HG03457 (cell line): ENCODE results near the gene PRKG1.
A peak's percentile ranks its signal among the peaks of the same experiment; 100 is the strongest.

Experiments used
- ATAC-seq: cut with Tn5 transposase; IDR thresholded peaks from one replicate; pipeline ENCODE4 v1.9.1; 2021; ENCODE audit warnings: moderate number of reproducible peaks; ENCODE audit not compliant: unreplicated experiment

PRKG1 gene

DNA sequence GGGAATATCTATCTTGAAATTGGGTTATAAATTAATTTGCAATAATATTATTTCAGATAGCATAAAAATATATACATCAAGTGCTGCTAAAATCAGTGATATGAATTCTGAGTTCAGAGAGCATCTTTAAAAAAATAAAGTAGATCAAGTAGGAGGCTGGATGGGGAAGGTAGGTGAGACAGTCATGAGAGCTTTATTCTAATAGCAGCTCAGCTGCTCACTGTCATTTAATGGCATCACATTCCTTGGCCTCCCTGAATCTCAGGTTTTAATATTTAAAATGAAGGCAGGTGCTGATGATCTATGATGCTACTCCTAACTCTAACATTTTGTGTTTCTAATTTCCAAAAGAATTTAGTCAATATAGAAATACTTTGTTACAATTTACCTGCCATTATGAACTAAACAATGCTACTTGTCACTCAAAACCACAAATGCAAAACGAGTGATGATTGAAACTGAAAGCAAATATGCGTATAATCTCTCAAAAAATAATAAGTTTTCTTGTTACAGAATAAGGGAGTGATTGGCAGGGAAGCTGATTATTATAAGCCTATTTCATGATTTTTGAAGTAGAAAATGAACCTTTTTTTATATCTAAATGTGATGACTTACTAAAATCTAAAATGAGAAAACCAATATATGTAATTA lies 772.7 kb downstream of the PRKG1 start:
- ATAC-seq: no peak

DNA sequence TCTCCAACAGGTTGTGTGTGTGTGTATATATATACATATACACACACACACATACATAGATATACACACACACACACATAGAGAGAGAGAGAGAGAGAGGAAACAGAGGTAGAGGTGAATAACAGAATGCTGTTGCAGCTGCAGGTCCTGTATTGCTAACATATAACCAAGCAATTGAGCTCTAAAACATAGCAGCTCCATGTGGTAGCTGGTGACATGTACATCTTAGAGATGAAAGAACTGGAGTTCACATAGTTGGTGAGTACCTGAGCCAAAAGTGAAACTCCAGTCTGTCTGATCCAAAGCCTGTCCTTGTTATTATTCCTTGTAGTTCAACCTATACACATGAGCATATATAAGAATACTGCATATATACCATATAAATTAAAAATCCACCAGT lies 778.0 kb downstream of the PRKG1 start:
- ATAC-seq: no peak

DNA sequence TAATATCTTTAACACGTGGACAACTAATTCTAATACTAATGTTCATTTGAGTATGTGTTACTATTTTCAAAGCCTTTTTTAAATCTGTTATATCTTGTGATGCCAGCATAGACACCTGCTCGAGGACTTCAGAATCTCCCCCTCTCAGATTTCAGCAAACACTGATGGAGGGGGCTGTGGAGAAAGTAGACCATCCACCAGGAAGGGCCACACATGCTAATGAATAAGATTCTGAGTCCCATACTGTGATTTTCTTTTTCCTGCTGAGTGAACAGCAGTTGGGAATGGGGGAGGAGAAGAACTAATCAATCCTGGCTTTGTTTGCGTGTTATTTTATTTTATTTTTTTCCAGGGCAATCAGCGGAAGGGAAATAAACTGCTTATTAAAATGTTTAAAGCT lies 783.0 kb downstream of the PRKG1 start:
- ATAC-seq: no peak

DNA sequence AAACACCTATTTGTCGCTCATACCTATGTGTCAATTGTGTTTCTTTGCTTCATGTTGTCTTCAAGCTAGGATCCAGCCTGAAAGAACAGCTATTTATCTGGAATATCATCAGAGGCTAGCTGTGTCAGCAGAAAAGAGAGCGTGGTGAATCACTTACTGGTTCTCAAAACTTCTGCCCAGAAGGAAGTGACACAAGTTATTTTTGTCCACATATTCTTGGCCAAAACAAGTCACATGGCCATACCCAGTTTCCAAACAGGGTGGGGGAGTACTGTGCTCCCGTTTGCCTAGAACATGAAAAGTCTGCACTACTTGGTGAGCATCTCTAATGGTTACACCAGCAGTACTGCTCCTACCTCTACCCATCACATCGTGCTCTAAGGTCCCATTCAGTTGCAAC lies 786.0 kb downstream of the PRKG1 start:
- ATAC-seq: no peak

DNA sequence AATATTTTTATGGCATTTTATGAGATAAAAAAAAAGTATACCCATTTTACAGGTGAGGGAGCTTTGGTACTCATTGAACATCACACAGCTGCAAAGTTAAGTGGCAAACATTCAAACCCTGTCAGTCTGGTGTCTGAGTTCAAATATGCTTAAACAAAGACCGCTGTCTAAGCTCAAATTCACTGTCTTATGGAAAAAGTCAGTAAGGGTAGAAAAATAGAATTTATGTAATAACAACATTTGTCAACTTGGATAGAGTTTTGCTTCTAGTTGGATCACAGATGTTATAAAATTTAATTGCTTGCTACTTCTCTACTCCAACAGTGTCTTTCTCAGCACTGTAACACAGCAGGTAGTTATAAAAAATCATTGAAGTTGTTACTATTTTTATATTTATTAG lies 786.8 kb downstream of the PRKG1 start:
- ATAC-seq: no peak

DNA sequence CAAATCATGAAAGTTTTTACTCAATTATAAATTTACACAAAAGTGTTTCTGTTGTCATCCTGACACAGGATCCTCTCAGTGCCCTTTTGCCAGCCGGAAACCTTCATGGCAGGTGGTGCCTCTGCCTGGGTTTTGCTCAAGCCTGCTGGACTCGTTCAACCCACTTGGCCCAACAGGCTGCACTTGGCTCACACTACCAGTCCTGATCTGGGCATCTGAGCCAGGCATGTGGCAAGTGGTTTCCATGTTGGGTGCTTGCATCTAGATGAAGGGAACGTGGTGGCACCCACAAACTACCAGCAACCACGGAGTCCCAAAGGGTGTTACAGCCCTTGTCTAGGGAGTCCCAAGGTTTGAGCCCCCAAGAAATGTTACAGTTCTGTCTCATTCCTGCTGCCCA lies 787.4 kb downstream of the PRKG1 start:
- no peak for ATAC-seq

DNA sequence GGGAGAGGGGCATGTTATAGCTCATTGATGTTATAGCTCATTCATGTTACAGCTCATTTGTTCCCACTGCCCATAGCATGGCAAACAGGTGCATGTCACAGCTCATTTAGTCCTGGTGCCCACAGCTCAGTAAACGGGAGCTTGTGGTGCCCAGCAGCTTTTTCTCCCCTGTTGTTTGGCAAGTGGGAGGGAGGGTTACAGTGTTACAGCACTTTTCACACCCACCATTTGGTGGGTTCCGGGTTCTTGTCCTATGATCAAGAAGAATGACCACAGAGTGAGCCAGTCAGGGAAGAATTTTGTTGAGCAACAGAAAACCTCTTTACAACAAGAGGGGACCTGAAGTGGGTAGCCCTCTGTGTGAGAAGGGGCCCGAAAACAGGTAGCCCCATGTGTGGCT lies 787.9 kb downstream of the PRKG1 start:
- no peak for ATAC-seq

DNA sequence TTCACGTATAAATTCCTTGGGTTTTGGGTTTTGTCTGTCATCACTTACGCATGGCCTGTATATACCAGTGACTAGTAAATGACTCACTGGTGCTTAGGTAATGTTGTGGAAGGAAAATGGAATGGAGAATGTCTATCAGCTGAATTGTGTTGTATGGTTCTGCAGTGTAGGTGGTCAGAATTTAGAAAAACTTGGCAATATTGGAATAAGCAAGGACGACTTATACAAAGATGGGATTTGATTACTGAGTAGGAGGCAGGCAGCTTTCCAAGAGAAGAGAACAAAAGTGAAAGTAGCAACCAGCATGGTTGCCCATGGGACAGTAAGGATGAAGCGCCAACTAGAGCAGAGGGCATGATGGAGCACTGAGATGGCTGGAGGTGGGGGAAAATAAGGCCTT lies 793.7 kb downstream of the PRKG1 start:
- no peak for ATAC-seq

DNA sequence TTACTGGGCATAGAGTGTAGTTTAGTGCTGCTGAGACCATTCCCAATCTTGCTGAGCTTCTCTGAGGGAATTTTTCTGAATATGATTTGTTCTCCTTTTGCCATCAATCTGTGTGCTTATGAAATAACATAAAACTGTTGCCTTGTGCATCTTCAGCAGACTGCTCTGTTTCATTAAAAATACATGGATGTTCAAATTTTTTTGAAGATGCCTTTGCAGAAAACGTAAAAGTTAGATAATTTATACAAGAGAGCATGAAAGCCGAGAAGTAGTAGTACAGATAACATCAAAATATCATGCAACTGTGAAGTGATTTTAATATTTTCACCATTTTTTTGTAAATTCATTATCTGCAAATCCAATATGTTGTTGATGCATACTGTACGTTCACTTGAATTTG lies 799.8 kb downstream of the PRKG1 start:
- ATAC-seq: no peak

DNA sequence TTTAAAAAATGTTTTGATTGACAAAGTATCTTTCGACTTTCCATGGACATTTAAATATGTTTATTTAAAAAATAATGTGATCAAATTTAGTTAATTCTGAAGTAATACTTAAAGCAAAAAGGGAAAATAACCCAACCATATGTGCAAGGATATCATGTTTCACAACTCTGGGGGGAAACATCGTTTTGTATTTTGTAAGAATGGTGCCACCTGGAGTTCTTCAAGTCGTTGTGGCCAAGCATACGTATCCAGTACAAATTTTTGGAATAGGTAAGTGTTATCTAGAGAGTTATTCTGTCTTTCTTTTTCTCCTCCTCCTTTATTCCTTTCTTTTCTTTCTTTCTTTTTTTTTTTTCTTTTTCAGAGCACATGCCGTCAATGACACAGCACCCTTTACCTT lies 801.3 kb downstream of the PRKG1 start:
- no peak for ATAC-seq

DNA sequence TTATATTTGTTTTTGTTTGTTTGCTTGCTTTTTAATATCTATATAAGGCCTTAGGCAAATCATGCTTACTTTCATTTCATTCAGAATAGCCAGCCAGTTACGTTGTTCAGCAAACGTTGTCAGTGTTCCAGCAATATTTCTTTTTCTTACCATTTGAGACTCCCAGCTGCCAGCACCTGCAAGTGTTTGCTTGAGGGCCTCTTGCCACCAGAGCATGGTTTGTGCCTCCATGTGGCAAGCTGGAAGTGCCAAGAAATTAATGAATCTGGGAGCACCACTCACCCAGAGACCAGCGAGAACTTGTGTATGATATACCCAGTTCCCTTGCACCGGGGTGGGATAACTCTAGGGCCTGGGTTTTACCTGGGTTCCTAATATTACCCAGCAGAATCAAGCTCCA lies 802.2 kb downstream of the PRKG1 start:
- ATAC-seq: no peak

DNA sequence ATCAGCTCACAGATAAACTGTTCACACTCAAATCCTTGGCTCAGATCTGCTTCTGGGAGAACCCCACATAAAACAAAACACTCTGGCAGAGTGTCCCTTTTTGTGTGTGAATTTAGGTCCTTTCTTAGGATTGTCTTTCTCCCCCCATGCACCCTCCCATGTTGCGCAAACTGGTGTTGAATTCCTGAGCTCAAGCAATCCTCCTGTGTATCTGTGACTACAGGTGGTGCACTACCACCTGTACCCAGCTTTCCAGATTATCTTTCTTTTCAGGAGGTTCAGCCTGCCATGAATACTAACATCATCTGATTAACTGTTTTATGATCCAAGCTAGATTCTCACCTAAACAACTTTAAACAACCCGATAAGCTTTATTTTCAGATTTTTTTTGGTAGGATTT lies 802.7 kb downstream of the PRKG1 start:
- no peak for ATAC-seq

DNA sequence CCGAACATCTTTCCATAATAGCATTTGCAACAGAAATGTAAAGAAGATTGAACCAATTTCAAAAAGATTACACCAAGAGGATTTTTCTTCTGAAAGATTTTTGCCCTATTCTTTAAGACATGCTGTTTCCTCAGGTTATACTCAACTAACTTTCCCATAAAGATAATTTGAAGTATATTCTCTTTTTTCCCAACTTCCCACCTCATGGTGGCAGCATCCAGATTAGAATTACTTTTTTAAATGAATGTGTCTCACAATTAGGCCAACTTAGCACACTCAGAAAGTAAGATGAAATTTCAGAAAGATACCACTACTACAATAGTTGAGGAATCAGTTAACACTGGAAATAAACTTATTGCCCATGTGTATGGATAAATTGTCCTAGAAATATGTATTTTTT lies 803.3 kb downstream of the PRKG1 start:
- no peak for ATAC-seq

DNA sequence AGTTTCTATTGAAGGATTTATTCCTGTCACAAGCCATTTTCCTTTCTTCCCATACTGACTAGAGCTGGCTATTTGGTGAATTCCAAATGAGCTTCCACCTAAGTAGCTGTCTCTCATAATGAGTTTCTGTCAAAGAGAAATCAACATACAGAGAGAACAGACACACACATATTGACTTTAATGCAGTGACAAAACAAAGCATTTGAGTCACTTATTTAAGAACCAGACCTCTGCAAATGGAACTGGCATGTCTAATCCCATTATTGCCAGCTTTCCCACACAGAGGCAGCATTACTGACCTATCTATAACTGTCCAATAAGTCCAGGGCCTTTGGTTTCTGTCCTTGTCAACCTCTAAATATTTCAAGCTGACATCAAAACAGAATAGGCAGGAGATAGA lies 804.4 kb downstream of the PRKG1 start:
- no peak for ATAC-seq

DNA sequence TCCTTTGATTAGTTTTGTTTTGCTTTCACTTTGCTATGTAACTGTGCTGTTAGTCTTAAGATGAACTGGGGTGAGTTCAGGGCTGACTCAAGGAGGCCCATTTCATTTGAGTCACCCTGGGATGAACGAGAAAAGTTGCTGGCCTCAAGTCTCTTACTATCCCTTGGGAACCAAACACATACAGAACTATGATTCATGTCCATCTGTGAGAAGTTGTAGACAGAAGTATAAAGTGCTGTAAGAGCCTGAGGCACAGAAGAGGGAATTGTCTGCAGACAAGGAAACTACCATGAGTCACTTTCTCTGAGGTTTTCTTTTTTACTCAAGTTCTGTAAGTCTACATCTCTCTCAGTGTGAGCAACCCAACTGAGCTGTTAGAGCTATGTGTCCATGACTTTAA lies 805.0 kb downstream of the PRKG1 start:
- peak; percentile 89 for ATAC-seq

DNA sequence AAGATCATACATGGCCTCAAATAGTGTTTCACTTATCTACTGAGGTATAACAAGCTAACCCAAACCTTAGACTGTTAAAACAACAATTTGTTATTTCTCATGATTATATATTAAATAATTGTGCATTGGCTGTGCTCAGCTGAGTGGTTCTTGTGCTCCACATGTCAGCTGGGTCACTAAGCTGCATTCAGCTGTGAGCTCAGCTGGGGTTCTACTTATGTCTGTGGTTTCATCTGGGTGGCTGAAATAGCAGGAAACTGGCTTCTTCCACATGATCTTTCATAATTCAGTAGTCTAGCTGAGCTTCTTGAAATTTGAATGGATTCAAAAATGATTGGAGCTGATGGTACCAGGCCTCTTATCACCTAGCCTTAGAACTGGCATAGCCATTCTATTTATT lies 806.9 kb downstream of the PRKG1 start:
- ATAC-seq: no peak

DNA sequence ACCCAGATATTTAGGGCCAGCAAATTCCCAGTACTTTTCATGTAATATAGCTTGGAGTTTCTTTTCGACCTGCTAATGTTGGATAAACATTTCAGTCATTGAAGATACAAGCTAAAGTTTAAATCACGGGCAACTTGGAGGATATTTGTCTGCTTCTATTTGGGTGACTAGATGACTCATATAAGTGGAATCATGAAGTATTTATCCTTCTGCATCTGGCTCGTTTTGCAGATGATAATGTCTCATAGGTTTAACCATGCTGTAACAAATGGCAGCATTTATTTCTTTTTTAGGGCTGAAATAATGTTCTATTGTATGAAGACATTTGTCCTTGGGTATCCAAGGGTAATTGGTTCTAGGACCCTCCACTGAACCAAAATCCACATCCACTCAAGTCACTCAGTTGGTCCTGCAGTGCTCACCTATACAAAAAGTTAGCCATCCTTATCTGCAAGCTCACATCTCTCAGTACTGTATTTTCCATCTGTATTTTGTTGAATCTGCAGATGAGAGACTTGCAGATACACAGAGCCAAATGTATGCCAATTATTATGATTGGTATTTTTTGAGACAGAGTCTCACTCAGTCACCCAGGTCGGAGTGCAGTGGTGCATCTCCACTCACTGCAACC lies 812.3 kb downstream of the PRKG1 start:
- no peak for ATAC-seq

DNA sequence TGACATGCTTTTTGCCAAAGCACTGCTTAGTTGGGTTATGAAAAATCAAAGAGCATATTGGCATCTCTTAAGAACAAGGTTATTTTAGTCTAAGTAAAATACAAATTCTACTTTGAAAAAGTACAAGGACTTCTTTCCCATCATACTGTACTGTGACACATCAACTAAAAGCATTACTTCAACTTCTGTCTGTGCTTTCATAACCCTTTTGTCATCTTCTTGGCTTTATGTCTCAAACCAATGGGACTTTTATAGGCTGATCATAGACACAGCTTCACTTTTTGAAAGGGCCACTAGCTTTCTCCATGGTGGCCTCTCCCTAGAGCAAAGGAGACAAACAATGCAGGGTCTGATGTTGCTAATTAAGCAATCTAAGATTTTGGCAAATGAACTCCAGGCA lies 814.0 kb downstream of the PRKG1 start:
- ATAC-seq: no peak

DNA sequence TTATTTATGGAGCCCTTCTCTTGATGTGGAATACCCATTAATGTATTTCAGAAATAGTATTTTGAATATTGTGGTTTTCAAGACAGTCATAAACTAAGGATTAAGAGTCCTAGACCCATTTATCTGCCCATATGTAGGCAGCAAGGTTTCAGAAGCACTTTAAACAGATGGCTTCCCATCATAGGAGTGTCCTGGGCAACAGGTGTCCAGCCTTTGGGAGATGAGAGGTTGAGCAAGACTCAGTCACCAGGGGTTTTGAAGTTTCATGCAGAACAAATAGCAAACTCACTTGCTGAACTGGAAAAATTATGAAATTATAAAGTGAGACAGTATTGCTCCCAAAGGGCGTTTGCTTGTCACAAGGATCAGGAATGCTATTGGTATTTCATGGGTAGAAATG lies 818.0 kb downstream of the PRKG1 start:
- ATAC-seq: no peak

DNA sequence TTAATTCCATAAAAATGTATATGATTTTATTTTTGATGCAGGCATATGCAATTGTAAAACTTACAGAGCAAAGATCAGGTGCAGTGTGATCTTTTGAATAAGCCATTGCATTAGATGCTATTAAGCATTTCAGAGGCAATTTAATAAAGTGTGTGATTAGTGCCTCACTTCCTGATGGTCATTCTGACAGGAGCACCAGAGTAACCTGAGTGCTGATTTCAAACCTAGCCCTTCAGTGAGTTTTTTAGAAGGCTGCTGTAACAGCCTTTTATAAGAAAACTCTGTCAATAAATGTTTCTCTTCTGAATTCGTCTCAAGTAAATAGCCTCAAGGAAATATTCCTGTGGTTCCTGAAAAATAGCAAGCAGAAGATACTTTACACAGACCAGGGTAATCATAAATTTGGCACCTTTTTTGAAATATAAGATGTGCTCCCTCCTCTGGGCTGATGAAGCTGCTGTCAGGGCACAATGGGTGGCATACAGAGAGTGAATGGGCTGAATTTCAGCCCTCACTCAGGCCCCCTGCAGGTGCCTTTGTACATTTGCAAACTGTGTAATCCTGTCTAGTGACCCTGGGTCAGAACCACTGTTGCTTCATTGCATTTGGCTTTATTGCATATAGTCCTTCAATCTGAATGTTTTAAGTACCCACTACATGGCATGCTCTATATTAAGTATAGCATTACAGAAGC lies 818.8 kb downstream of the PRKG1 start:
- ATAC-seq: no peak

DNA sequence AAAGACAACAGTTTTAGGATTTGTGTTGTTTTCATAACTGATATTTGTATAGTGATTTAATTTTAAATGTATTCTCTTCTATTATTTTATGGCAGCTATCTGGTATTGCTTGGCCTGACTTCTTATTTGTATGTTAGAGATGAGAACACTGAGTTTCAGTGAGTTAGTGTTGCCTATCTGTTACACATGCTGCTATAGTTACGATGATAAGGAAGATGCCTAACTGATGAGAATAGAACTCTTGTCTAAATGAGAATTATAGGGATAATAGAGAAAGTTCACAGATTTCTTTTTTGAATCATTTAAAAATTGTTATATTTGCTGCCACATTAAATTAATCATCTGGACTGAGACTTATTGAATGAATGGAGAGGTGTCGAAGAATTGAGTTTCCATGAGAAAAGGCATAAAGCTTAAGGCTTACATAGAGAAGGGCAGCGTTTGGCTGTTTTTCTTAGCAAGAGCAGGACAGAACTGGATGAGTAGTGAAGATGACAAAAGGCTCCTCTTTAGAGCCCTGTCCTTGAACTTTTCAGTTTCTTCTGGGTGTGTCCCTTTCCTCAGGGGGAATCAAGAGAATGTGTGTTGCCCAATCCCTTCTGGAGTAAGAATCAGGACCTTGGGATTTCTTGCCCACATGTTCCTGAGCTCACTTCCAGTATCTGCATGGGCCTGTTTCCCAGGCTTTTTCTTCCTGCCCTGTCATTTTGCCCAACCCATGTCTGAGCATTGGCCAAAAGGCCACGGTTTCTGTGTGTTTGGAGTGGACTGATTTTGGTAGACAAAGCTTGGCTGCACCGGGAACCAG lies 820.7 kb downstream of the PRKG1 start:
- ATAC-seq: no peak

DNA sequence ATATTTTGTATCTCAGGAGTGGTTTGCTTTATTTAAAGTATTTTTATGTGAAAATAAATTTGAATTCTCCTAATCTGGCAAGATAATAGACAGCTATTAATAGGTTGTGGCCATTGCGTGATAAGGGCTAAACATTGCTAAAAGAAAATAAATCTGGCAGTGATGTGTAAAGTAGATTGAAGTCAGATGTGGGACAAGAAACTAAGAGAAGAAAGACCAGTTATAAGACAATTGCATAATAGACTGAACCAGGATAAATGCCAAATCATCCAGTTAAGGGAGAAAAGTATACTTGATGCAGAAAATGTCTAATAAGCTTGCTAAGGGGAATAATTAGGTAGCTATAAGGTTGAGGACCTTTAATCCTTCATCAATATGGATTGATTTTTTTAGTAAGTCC lies 822.6 kb downstream of the PRKG1 start:
- ATAC-seq: no peak
